ENCODE measurements around the gene ACSL6.

Gene ACSL6

GRCh38 chr5:132016721-132017250, 5.3 kb upstream of the ACSL6 start:
- no peak overlapping the region for H3K27ac ChIP-seq (ENCODE audit: low read depth, low read length)
- no peaks in the 10 kb centered on the region for H3K36me3 ChIP-seq (ENCODE audit: control insufficient read depth in 1 of 2, insufficient read depth in 2 of 2, low read length in 2 of 2)
- H3K4me1 ChIP-seq (ENCODE audit: control insufficient read depth in 1 of 2, insufficient read depth in 2 of 2, low read length in 2 of 2) = peaks cover 5 to 15% of the 10 kb centered on the region in 2 donors
- H3K4me3 ChIP-seq (ENCODE audit: low read depth in 1 of 2, low read length in 2 of 2) = no peak overlapping the region
- no peaks in the 10 kb centered on the region for H3K9me3 ChIP-seq (ENCODE audit: control insufficient read depth in 1 of 2, low read length in 2 of 2)
- peaks cover 6 to 24% of the 10 kb centered on the region in 2 donors for H3K27me3 ChIP-seq (ENCODE audit: control insufficient read depth in 1 of 2, insufficient read depth in 2 of 2, low read length in 2 of 2)
- no peak overlapping the region for H3K9ac ChIP-seq (ENCODE audit: low read depth in 1 of 2, low read length in 2 of 2)

GRCh38 chr5:132013711-132014110, 2.3 kb upstream of the ACSL6 start:
- H3K27me3 ChIP-seq (ENCODE audit: control insufficient read depth in 1 of 2, insufficient read depth in 2 of 2, low read length in 2 of 2) = peaks cover 9 to 26% of the 10 kb centered on the region in 2 donors
- H3K36me3 ChIP-seq (ENCODE audit: control insufficient read depth in 1 of 2, insufficient read depth in 2 of 2, low read length in 2 of 2) = no peaks in the 10 kb centered on the region
- no peaks in the 10 kb centered on the region for H3K9me3 ChIP-seq (ENCODE audit: control insufficient read depth in 1 of 2, low read length in 2 of 2)
- peaks cover 13 to 23% of the 10 kb centered on the region in 2 donors for H3K4me1 ChIP-seq (ENCODE audit: control insufficient read depth in 1 of 2, insufficient read depth in 2 of 2, low read length in 2 of 2)
- H3K4me3 ChIP-seq (ENCODE audit: low read depth in 1 of 2, low read length in 2 of 2) = no peak overlapping the region
- H3K9ac ChIP-seq (ENCODE audit: low read depth in 1 of 2, low read length in 2 of 2) = no peak overlapping the region
- no peak overlapping the region for H3K27ac ChIP-seq (ENCODE audit: low read depth, low read length)

DNA sequence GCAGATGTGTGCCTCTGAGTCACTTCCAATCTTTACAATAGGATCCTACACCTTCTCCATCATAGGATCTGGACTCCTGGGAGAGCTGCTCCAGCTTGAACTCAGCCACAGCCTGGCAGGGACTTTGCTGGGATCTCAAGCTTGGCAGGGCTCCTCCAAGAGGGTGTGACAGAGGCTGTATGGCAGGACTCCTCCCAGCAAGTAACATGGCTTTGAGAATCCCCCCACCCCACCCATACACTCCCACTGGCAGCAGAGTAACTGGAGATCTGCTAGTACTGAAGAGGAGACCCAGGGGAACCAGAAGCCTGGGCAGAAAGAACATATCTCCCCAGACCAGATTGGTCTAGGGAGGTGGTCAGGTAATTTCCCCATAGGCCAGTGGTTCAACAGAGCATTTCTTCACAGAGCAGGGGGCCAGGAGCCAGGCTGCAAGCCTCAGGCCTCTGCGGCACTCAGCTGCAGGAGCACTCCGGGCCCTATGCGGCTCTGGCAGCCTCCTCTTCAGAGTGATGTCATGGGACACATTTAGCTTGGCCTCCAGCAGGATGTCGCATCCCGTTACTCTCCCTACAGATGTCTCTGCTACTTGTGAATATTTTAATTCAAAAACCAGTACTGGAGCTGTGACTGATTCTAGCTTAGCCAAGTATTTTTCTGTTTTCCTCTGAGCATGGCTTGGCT, 1.7 kb upstream of the ACSL6 start:
- Histone ChIP-seq H3K36me3 (ENCODE audit: control insufficient read depth in 1 of 2, insufficient read depth in 2 of 2, low read length in 2 of 2) (no peaks in the 10 kb centered on the region), H3K27me3 (ENCODE audit: control insufficient read depth in 1 of 2, insufficient read depth in 2 of 2, low read length in 2 of 2) (peaks cover 9 to 23% of the 10 kb centered on the region in 2 donors), H3K4me3 (ENCODE audit: low read depth in 1 of 2, low read length in 2 of 2) (no peak overlapping the region), H3K9ac (ENCODE audit: low read depth in 1 of 2, low read length in 2 of 2) (no peak overlapping the region), H3K4me1 (ENCODE audit: control insufficient read depth in 1 of 2, insufficient read depth in 2 of 2, low read length in 2 of 2) (peaks cover 13 to 24% of the 10 kb centered on the region in 2 donors), H3K9me3 (ENCODE audit: control insufficient read depth in 1 of 2, low read length in 2 of 2) (no peaks in the 10 kb centered on the region), H3K27ac (ENCODE audit: low read depth, low read length) (no peak overlapping the region)

DNA sequence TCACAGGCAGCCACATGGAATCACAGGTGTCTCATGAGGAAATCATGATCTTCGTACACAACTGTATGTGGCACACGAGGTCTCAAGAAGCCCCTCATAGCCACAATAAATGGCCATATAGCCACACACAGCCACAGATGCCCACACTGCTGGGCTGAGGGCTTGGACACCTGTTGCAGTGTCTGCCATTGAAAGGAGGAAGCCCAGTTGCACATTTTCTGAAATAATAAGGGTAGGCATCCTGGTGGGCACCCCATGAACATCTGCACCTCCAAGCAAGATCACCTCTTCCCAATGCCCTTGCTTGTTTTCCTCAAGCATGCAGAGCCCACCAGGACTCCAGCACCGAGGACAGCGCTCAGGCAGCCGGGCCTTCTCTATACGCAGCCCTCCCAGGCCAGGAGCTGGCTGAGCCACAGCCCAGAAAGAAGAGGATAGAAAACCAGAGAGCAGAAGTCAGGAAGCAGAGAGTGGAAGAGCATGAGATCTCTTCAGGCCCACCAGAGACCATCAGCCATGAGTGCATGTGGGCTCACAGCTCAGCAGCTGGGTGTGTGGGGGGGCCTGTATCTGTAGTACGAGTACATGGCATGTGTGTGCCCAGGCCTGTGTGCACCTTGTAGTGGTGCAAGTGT, 1.0 kb upstream of the ACSL6 start:
- H3K9ac ChIP-seq (ENCODE audit: low read depth in 1 of 2, low read length in 2 of 2) = no peak overlapping the region
- H3K36me3 ChIP-seq (ENCODE audit: control insufficient read depth in 1 of 2, insufficient read depth in 2 of 2, low read length in 2 of 2) = no peaks in the 10 kb centered on the region
- H3K27ac ChIP-seq (ENCODE audit: low read depth, low read length) = no peak overlapping the region
- H3K9me3 ChIP-seq (ENCODE audit: control insufficient read depth in 1 of 2, low read length in 2 of 2) = no peaks in the 10 kb centered on the region
- peak overlapping the region in 1 of 2 donors; percentile 65 for H3K4me3 ChIP-seq (ENCODE audit: low read depth in 1 of 2, low read length in 2 of 2)
- H3K27me3 ChIP-seq (ENCODE audit: control insufficient read depth in 1 of 2, insufficient read depth in 2 of 2, low read length in 2 of 2) = peaks cover 9 to 22% of the 10 kb centered on the region in 2 donors
- H3K4me1 ChIP-seq (ENCODE audit: control insufficient read depth in 1 of 2, insufficient read depth in 2 of 2, low read length in 2 of 2) = peaks cover 13 to 24% of the 10 kb centered on the region in 2 donors

DNA sequence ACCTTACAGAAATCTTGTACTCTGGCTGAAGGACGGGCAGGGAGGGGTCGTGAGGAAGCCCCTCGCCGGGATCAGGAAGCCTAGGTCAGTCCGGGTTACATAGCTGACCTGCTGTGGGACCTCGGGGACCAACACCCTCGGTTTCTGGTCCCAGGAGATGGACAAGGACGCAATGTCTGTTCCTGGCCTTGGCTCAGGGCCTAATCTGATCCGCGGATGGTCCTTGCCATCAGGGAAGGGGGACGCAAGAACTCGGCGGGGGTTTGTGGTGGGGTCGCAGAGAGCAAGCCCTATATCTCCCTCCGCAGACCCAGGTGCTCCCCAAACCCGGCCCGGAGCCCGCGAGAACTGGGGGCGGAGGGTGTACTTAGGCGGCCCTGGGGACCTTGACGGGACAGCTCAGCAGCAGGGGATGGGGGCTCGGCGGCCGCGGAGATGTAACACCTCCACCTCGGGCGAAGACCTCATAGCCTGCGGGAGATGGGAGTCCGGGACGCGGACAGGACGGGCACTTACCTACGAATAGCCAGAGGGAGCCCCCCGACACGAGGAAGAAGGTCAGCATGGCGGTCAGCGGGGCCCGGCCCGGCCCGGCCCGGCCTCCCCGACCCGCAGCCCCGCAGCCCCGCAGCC, 353 bp downstream of the ACSL6 start:
- no peak overlapping the region for H3K27ac ChIP-seq (ENCODE audit: low read depth, low read length)
- no peaks in the 10 kb centered on the region for H3K9me3 ChIP-seq (ENCODE audit: control insufficient read depth in 1 of 2, low read length in 2 of 2)
- H3K4me1 ChIP-seq (ENCODE audit: control insufficient read depth in 1 of 2, insufficient read depth in 2 of 2, low read length in 2 of 2) = peaks cover 13 to 24% of the 10 kb centered on the region in 2 donors
- peak overlapping the region; percentile 55 to 65 for H3K4me3 ChIP-seq (ENCODE audit: low read depth in 1 of 2, low read length in 2 of 2)
- peaks cover 9 to 14% of the 10 kb centered on the region in 2 donors for H3K27me3 ChIP-seq (ENCODE audit: control insufficient read depth in 1 of 2, insufficient read depth in 2 of 2, low read length in 2 of 2)
- peak overlapping the region; percentile 26 to 32 for H3K9ac ChIP-seq (ENCODE audit: low read depth in 1 of 2, low read length in 2 of 2)
- H3K36me3 ChIP-seq (ENCODE audit: control insufficient read depth in 1 of 2, insufficient read depth in 2 of 2, low read length in 2 of 2) = no peaks in the 10 kb centered on the region

DNA sequence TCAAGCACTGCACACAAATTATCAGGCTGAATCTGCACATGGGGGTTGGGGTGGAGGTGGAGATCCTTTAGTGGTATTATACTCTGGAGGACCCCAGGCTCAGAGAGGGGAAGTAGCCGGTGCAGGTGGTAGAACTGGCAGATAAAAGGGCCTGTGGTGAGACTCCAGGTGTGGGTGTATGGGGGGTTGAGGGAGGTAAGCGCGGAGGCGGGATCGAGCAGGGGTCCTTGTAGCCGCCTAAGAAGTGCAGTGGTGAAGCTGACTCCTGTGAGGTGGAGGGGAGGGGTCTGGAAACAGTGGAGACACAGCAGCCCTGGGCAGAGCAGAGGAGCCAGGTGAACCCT, 841 bp downstream of the ACSL6 start:
- Histone ChIP-seq H3K27ac (ENCODE audit: low read depth, low read length) (no peak overlapping the region), H3K9ac (ENCODE audit: low read depth in 1 of 2, low read length in 2 of 2) (peak overlapping the region; percentile 26 to 32), H3K27me3 (ENCODE audit: control insufficient read depth in 1 of 2, insufficient read depth in 2 of 2, low read length in 2 of 2) (peaks cover 9 to 14% of the 10 kb centered on the region in 2 donors)

DNA sequence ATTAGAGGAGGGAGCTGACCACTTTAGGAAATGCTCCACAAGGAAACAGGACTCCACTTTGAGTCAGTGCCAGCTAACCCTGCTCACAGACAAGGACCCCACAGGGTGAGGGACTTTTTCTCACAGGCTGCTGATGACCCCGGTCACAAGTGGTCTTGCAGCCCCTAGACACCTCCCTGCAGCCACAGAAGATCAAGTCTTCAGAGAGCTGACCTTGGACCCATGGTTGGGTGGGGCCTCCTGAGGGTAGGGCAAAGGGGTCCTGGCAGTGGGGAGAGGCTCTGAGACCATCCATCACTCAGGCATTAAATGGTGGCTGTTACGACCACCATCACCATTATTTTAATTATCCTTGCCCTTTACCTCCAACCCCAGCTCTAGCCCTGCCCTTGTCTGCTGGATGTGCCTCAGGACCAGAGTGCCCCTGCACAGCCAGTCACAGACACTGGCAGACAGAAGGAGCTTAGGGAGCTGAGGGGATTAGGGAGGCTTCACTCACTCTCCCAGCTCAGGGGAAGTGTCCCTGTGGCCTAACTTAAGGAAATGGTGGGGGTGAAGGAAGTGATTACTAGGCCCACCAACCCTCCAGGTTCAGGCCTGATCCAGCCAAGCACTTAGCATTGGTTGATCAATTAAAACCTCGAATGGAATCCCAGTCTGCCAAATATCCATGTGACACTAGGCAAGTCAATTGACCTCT, 1.6 kb downstream of the ACSL6 start:
- Histone ChIP-seq H3K9me3 (ENCODE audit: control insufficient read depth in 1 of 2, low read length in 2 of 2) (no peaks in the 10 kb centered on the region), H3K4me1 (ENCODE audit: control insufficient read depth in 1 of 2, insufficient read depth in 2 of 2, low read length in 2 of 2) (peaks cover 13 to 24% of the 10 kb centered on the region in 2 donors), H3K27ac (ENCODE audit: low read depth, low read length) (no peak overlapping the region), H3K4me3 (ENCODE audit: low read depth in 1 of 2, low read length in 2 of 2) (no peak overlapping the region), H3K27me3 (ENCODE audit: control insufficient read depth in 1 of 2, insufficient read depth in 2 of 2, low read length in 2 of 2) (peaks cover 9 to 14% of the 10 kb centered on the region in 2 donors), H3K9ac (ENCODE audit: low read depth in 1 of 2, low read length in 2 of 2) (no peak overlapping the region), H3K36me3 (ENCODE audit: control insufficient read depth in 1 of 2, insufficient read depth in 2 of 2, low read length in 2 of 2) (no peaks in the 10 kb centered on the region)

More for the DNA sequence above, 841 bp downstream of the ACSL6 start:
- Histone ChIP-seq H3K4me3 (ENCODE audit: low read depth in 1 of 2, low read length in 2 of 2) (peak overlapping the region; percentile 55 to 65), H3K9me3 (ENCODE audit: control insufficient read depth in 1 of 2, low read length in 2 of 2) (no peaks in the 10 kb centered on the region), H3K36me3 (ENCODE audit: control insufficient read depth in 1 of 2, insufficient read depth in 2 of 2, low read length in 2 of 2) (no peaks in the 10 kb centered on the region), H3K4me1 (ENCODE audit: control insufficient read depth in 1 of 2, insufficient read depth in 2 of 2, low read length in 2 of 2) (peaks cover 13 to 24% of the 10 kb centered on the region in 2 donors)

DNA sequence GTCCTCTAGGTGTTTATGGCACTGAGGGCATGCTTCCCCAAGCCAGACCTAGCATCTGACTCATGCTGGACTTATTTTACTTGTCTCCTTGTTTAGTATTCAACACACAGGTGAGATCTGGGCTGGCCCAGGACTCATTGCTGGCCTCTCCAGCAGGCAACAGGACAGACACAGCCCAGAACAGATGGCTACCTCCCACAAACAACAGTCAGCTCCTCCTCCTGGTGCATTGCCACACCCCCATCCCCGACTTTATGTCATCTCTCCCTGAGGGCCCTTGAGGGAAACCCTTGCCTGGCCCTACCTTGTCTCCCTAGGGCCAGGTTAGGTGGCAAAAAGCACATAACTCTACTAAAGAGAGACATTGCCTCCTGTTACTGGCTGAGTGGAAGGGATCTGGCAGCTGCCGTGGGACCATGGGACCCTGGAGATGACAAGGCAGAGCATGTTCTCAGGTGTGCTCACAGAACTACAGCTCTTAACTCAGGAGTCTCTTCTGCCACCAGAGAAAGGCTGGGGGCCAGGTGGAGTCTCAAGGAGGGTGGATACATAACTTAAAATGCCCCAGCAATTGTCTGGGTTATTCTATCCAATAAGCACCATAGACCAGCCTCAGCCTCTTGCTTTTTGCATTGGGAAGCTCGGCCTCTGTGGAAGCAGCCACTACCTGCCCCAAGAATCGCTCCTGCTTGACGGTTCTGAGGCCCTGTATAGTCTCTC, 2.3 kb downstream of the ACSL6 start:
- Histone ChIP-seq H3K27ac (ENCODE audit: low read depth, low read length) (no peak overlapping the region), H3K9me3 (ENCODE audit: control insufficient read depth in 1 of 2, low read length in 2 of 2) (no peaks in the 10 kb centered on the region), H3K36me3 (ENCODE audit: control insufficient read depth in 1 of 2, insufficient read depth in 2 of 2, low read length in 2 of 2) (no peaks in the 10 kb centered on the region), H3K4me1 (ENCODE audit: control insufficient read depth in 1 of 2, insufficient read depth in 2 of 2, low read length in 2 of 2) (peaks cover 13 to 24% of the 10 kb centered on the region in 2 donors), H3K27me3 (ENCODE audit: control insufficient read depth in 1 of 2, insufficient read depth in 2 of 2, low read length in 2 of 2) (peaks cover 9 to 14% of the 10 kb centered on the region in 2 donors), H3K4me3 (ENCODE audit: low read depth in 1 of 2, low read length in 2 of 2) (no peak overlapping the region), H3K9ac (ENCODE audit: low read depth in 1 of 2, low read length in 2 of 2) (no peak overlapping the region)

DNA sequence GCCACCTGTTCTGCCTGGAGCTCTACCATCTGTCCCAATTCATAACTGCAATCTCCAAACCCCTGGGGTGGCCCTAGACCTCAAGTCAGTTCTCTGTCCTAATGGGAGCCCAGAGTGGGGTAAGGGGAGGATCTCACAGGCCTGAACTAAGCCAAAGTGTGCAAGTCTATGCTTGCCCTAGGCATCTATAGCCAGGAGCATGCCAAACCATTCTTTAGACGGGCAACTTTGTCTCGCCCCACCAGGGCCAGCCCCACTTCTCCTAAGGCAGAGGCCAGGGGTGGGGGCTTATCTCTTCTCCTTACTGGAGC, 3.3 kb downstream of the ACSL6 start:
- Histone ChIP-seq H3K27me3 (ENCODE audit: control insufficient read depth in 1 of 2, insufficient read depth in 2 of 2, low read length in 2 of 2) (peaks cover 5 to 9% of the 10 kb centered on the region in 2 donors), H3K4me1 (ENCODE audit: control insufficient read depth in 1 of 2, insufficient read depth in 2 of 2, low read length in 2 of 2) (peaks cover 13 to 24% of the 10 kb centered on the region in 2 donors), H3K36me3 (ENCODE audit: control insufficient read depth in 1 of 2, insufficient read depth in 2 of 2, low read length in 2 of 2) (no peaks in the 10 kb centered on the region), H3K9me3 (ENCODE audit: control insufficient read depth in 1 of 2, low read length in 2 of 2) (no peaks in the 10 kb centered on the region), H3K4me3 (ENCODE audit: low read depth in 1 of 2, low read length in 2 of 2) (no peak overlapping the region), H3K27ac (ENCODE audit: low read depth, low read length) (no peak overlapping the region), H3K9ac (ENCODE audit: low read depth in 1 of 2, low read length in 2 of 2) (no peak overlapping the region)

Data from duodenal mucosa (tissue), 2 donors.